GM12891 (cell line): ENCODE data around the gene SLC4A8.

Source experiments
- PAX5 ChIP-seq: IDR thresholded peaks from 2 replicates; pipeline ENCODE4 v1.6.1; 2011; ENCODE audit warnings: low read length, moderate library complexity, mild to moderate bottlenecking; ENCODE audit not compliant: insufficient read depth, severe bottlenecking
- POLR2A ChIP-seq: IDR thresholded peaks from 2 replicates; pipeline ENCODE4 v1.6.1; 2011; ENCODE audit warnings: low read depth, low read length, control low read depth
- POLR2AphosphoS5 ChIP-seq: IDR thresholded peaks from 2 replicates; pipeline ENCODE4 v1.6.1; 2011; ENCODE audit warnings: low read depth, low read length, control low read depth
- SPI1 ChIP-seq: IDR thresholded peaks from 2 replicates; pipeline ENCODE4 v1.6.1; 2011; ENCODE audit warnings: low read depth, low read length, control low read depth
- TAF1 ChIP-seq: IDR thresholded peaks from 2 replicates; pipeline ENCODE4 v1.6.1; 2011; ENCODE audit warnings: low read depth, low read length, control low read depth

DNA sequence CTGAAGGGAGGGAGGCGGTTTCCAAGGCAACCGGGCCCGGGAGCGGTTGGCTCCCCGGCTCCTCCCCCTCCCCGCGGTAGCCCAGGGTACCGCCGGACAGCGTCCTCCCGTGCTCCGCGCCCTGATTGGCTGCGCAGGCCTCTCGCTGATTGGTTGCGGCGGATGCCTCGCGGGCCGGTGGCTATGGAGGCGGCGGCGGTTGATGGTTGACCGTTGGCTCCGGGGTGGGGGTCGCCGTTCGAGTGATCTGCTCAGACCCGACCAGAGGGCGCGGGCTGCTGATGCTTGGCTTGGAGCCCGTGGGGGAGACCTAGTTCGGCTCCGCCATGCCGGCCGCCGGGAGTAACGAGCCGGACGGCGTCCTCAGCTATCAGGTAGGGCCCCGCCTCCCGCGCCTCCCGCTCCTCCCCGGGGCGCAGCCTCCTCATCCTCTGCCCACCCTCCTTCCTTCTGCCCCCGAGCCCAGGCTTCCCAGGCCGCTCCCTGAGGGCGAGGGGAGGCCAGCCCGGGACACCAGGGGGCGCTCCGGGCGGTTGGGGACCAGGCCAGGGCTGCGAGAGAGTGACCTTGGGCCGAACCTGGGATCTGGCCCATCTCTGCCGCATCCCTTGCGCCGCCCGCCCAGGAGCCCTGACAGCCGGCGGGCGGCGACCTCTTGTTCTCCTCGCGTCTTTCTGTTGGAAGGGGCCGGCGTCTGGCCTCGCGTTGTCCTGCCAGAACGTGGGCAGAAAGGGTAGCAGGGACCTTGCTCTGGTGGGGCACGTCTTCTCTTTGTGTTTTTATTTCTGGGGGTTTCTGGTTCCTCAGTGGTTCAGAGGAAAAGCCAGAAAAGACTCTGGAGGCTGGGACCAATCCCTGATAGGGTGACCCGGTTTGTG is at the start of gene SLC4A8:
- TF ChIP-seq POLR2AphosphoS5: no peak
- no peak for TF ChIP-seq POLR2A
- no peak for TF ChIP-seq SPI1
- TF ChIP-seq TAF1: no peak
- no peak for TF ChIP-seq PAX5
